B cell (primary cell): ENCODE data around the gene ATP12A.

ENCODE experiments used
- CTCF ChIP-seq: fragments of 200-600 bp; IDR thresholded peaks from one replicate; pipeline ENCODE4 v1.8.0; 2022; ENCODE audit warnings: antibody characterized with exemption, mild to moderate bottlenecking
- EZH2 ChIP-seq: IDR thresholded peaks from 2 replicates; pipeline ENCODE4 v1.6.1; 2012; ENCODE audit warnings: borderline replicate concordance, low read depth, mild to moderate bottlenecking, moderate library complexity, low read length; ENCODE audit not compliant: insufficient read depth, poor library complexity, severe bottlenecking

- TF ChIP-seq EZH2 (no peak), CTCF (no peak)
These were observed 10.0 kb upstream of the ATP12A start for GRCh38 chr13:24670174-24670573.
